Measurements from ENCODE around the gene NAV3.

NAV3 gene

DNA sequence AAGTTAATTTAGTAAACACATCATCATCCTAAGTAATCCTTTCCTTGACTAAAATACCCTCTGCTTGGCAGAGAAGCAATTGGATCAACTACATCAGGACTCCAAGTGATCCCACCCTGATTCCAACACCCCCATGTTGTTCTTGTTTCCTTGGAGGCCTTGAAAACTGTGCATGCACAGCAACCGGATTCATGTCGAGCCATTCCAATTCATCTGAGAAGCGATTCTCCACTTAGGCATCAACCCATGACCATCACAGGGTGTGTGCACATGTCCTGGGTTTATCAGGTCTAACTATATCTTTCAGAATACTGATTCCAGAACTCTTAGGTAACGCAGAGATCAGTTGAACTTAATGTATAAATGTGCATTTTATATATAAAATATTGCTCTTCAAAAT lies 163.0 kb downstream of the NAV3 start:
- DNase-seq (ENCODE audit: low spot score): no peak

DNA sequence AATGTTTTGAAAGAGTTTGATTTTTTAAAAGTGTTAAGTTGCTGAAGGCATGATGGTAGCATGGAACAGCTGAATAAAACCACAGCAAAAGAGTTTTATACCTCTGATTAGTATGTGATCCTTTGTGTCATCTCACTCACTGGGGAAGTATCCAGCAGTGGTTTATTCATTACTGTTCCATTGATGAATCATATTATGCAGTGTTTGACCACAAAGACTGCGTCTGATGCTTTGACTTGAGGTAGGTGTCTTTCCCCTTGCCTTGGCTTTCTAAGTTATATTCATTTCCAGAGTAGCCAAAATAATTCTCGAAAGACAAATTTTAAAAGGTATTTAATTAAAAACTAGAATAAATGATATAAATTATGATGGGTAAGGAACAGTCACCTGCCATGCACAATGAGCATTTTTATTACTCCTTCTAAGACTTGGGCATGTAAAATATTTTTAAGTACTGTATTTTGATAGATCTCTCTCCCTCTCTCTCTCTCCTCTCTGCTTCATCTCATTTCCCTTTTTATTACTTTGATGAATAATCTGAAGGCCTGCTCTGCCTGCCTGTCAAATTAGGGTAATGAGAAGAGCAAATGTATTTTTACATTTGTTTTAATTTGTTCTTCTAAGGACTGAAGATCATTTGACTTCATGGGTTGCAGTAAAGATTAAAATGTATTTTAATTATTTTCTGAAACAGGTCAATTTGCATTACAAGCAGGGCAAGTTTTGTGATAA lies 164.9 kb downstream of the NAV3 start:
- no peak for DNase-seq (ENCODE audit: low spot score)

DNA sequence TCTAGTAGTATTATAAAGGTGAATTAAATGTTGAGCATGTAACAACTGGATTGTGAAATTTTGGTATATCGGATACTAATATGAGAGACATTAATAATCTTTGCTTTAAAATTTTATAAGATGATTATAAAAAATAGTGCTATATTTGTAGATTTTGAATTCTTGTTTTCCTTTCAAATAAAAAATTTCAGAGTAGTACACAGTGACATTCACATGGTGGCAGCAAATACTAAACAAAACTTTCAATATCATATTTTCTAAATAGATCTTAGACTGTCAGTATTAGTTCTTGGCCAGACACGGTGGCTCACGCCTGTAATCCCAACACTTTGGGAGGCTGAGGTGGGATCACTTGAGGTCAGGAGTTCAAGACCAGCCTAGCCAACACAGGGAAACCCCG lies 166.0 kb downstream of the NAV3 start:
- DNase-seq (ENCODE audit: low spot score): no peak

DNA sequence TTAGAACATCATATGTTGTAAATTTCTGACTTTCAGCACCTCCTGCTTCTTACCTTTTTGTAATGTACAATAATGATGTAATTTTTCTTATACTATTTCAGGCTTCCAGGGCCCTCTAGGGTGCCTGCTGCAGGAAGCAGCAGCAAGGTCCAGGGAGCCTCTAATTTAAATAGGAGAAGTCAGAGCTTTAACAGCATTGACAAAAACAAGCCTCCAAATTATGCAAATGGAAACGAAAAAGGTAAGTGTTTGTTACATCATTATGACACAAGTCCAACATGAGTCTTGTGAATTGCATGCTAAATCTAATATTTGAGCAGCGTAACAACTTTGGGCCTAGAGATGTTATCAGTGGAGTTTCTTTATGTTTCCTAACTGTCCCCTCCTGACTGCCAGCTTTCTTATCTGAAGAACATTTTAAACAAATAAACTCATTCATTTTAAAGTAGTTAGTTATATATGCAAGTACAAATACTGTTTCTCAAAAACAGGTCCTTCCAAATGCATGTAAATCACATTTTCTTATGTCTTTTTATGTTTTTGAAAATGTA lies 167.6 kb downstream of the NAV3 start:
- no peak for DNase-seq (ENCODE audit: low spot score)

DNA sequence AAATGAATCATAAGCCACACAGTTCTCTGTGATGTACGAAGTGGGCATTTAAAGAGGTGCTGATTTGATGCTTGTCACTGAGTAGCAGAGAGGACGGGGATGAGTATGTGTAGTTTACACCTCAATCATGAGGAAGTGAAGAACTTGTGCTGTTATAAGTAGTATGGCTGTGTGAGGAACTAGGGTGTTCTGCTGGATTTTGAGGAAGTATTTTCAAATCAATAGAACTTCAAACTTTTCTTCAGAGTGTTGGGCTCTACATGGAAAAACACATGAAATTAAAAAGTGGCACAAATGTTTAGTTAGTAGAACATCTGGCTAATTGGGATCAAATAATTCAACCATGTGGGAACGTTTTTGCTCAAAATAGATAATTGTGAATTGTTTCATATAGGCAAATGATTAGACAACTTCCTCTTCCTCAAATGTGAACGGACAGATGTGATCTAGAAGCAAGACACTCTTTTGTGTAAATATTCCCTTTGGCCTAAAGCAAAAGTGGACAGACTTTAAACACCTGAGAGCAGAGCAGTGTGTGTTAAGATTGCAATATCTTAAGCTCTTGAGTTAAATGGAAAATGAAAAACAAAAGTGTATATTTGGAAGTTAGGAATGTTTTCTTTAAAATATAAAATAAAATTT lies 168.5 kb downstream of the NAV3 start:
- DNase-seq (ENCODE audit: low spot score): no peak

DNA sequence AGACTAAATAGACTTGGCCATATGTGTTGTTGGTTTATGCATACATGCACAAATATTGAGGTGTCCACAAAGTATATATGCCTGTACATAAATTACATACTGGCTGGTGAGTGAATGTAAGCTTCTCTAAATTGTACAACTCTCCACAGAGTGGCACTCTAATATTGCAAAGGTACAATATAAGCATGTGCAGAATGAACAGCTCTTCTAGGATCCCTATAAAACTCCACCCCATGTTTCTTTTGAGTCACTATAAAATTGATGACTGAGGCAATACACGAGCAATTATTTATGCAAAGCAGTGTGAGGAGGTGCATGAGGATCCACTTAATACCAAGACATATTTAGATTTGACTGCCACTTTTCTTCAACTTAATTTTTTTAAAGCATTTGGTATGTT lies 172.2 kb downstream of the NAV3 start:
- no peak for DNase-seq (ENCODE audit: low spot score)

DNA sequence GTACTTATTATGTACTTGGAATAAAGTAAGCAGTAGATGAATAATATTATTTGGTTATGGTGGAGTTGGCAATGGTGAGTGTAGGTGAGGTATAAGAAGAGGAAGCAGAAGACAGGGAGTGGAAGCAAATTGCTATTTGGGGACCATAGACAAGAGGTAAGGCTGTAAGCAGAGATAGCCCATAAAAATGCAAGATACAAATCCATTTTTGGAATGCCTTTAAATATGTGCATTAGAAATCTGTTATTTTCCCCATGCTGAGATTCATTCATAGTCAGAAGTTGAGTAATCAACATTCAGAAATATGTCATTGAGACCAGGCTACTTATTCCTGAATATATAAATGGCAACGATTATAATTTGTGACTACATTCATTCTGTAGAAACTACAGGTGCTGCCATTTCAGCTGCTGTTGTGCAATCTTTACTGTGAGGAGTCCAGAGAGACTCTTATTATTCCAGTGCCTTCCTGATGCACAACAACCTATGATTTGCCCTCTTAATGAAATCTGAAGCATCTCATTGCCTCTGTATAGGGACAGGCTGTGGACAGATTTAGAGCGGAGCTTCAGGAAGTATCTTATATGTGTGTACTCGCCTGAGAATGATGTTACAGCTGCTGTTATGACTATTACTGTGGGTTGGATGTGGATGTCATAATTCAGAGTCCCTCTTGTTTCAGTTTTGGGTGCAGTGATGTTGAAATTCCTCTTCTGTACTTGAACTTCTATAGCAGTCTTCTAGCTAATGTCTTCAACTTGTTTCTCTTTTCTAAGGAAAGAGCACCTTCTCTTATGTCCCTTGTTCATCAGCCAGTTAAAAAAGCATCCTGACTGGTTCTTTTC lies 173.8 kb downstream of the NAV3 start:
- DNase-seq (ENCODE audit: low spot score): no peak

DNA sequence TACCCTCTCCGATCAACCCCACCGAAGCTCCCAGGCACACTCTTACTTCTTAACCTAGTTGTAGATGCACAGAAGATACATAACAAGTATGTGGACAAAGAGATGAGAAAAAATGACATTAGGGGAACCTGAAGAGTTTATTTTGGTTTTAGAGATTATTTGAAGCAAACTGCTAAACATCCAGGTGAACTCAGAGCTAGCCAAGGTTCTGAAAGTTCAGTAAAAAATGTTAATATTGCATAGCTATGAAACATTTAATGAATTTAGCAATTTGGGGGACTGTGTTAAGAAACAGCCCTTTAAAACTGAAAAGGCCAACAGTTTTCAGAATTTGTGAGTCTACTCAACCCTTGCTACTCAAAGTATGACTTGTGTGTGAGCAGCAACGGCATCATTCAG lies 174.4 kb downstream of the NAV3 start:
- no peak for DNase-seq (ENCODE audit: low spot score)

DNA sequence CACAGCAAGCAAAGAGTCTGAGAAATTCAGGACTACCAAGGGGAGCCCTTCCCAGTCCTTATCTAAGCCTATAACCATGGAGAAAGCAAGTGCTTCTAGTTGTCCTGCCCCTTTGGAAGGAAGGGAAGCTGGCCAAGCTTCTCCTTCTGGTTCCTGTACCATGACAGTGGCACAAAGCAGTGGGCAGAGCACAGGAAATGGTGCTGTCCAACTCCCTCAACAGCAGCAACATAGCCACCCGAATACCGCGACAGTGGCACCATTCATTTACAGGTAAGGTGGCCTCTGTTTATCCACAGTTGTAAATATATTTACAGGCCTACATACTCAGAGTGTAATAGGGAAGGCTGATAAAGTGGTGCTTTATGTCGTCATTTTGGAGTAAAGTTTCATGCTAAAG lies 176.5 kb downstream of the NAV3 start:
- no peak for DNase-seq (ENCODE audit: low spot score)

DNA sequence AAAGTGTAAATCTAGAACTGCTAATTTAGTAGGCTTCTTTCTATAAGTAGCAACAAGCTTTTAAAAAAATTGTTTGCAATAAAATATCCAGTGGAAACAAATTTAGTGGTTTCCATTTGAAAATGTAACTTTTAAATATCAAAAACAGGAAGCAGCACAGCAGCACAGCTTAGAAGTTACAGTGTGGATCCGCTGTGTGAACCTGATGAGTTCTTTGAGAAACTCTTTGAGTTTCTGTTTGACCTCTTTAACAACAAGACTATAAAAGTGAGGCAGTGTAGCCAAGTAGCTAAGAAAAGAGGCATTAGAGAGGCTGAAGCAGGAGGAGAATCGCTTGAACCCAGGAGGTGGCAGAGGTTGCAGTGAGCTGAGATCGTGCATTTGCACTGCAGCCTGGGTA lies 178.3 kb downstream of the NAV3 start:
- no peak for DNase-seq (ENCODE audit: low spot score)

DNA sequence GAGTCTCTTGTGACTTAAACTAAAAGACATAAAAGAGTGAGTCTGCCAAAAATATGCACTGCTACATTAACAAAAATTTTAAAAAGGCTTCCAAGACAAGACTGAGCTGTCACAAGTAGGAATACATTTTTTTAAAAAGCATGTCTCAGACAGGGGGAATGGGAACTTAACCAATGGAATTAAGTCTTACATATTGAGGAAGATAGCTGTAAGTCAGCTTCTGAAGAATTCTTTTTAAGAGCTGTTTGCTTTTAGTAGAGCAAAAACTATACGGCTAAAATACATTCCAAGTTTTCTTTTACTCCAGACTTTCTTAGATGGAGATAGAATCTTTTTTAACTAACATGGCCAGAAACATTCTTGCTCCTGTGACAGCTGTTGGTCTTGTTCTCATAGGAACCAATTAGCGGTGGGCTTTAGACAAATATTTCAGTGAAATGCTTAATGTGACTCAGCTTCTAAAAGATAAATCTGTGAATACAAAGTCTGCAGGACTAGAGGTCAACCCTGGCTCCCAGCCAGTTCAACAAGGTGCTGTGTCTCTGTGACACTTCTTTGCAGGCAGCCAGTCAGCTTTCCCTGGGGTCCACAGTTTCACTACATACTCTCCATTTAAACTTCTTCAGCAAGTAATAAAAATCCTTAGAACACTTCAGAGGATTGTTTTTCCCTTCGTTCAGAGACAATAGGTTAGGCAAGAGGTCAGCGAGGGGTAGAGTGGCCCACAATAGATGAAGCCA lies 187.6 kb downstream of the NAV3 start:
- DNase-seq (ENCODE audit: low spot score): no peak

DNA sequence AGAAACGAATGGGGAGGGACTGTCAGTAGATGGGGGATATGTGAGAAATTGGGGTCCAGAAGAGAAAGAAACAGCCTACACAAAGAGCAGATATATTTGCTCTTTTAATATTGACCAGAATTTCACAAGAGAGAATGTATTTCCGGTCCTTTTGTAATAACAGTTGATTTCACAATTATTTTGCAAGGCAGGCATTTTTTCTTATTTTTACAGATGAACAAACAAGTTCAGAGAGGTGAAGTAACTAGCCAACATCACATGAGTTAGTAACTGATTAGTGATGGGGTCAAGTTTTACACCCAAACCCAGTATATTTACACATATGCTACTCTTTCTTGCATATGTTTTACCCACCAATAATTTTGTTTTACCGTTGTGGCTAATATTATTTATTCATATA lies 188.2 kb downstream of the NAV3 start:
- no peak for DNase-seq (ENCODE audit: low spot score)

DNA sequence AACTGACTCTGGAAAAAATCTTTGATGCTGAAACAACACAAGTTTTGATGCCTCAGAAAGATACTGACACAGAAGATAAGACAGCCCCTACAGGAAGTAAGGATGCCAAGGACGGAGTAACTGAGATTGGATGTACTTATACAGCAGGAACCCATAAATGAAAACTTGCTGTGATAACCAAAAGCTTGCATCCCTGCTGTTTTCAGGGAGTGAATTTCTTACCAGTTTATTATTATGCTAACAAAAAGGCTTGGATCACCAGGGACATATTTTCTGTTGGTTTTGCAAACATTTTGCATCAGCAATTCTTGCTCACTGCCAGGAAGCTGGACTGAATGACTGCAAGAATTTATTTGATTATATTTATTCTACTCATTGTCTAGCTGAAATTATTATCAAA lies 197.7 kb downstream of the NAV3 start:
- DNase-seq (ENCODE audit: low spot score): no peak

DNA sequence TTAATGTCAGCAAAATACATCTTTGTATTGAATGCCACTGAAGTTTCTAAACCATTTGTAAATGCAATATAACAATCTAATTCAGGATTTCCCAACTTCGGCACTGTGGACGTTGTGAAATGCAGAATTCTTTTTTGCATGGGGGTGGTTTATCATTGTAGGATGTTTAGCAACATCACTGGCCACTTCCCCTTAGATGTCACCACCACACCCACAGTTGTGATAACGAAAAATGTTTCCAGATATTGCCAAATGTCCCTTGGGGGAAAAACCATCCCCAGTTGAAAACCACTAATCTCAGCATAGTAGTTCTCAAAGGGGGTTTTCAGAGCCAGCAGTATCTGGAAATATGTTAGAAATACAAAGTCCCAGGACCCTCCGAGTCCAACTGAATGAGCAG lies 203.3 kb downstream of the NAV3 start:
- DNase-seq (ENCODE audit: low spot score): no peak

DNA sequence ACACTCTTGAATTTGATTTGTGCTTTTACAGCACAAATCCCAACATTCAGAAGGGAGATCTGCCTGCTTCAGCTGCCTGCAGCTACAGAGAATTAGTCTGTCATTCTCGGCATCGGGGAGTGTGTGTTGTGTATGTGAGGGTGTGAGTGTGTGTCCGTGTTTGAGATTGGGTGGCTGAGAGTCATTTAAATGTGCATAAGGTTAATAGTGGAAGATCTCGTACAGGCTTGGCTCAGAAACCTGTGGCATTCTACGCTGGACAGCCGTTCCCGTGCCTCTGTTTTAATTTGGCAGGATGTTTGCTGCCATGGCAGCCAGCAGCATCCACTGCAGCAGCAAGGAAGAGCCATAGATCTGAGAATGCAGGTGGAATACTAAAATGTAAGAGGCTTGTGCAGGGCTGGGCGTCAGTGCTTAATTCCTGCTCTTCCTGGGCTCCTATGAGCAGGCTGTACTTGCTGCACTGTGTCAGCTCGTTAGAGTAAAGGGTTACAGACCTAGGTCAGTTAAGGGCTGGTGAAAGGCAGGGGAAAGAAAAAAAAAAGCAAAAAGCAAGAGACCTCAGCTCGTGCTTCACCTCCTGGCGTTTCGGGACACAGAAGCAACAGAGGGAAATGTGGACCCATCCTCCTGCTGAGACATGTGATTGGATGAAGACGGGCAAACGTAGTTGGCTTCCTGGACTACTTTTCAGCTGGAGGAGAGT lies 205.4 kb downstream of the NAV3 start:
- no peak for DNase-seq (ENCODE audit: low spot score)

DNA sequence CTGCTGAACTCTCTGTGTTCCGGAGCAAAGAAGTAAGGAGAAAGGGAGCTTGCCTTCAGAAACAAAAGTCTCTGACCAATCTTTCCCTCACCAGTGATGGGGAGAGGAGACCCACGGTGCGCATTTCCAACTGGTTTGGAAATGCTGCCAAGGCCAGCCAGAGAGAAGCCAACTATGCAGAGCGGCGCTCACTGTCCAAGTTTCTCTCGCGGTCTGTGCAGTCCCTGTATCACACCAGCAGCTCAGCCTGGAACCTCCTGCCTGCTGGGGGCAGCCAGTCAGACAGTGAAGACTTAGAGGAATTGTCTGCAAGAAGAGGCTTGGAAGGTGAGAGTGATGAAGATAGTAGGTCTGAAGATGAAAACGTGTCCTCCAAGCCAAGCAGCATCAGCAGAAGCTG lies 206.2 kb downstream of the NAV3 start:
- no peak for DNase-seq (ENCODE audit: low spot score)

DNA sequence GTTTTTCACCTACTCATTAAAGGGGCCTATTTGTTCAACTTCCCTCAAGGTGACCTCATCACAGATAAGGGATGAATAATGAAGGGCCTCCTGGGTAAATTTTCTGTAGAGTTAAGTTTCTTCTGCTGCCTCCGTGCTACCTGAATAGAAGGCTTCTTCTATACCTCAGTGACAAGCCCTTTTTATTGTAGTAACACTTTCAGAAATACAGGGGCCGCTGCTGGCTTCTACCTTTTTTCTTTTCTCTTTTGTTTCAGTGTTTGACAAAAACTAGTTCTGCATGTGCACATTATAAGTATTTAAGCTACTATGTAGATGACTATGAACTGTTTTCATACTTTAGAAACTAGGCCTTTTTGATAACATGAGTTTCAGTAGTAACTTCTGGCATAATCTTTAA lies 207.0 kb downstream of the NAV3 start:
- no peak for DNase-seq (ENCODE audit: low spot score)

DNA sequence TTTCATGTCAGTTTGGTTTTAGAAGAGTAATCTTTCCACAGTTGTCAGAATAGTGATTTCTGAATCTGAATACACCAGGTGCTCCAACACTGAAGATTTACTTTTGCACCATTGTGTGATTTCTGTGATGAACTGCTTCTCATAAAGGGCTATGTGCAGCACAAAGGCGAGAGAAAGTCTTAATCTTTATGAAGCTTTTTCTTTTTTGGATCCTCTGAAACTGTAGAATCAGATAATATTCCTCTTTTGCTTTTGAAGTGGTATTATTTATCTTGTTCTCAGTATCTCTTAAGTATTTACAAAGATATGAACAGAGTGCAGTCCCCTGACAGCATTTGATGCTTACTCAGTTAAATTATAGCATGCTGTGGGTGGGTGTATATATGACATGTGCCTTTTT lies 207.8 kb downstream of the NAV3 start:
- no peak for DNase-seq (ENCODE audit: low spot score)

DNA sequence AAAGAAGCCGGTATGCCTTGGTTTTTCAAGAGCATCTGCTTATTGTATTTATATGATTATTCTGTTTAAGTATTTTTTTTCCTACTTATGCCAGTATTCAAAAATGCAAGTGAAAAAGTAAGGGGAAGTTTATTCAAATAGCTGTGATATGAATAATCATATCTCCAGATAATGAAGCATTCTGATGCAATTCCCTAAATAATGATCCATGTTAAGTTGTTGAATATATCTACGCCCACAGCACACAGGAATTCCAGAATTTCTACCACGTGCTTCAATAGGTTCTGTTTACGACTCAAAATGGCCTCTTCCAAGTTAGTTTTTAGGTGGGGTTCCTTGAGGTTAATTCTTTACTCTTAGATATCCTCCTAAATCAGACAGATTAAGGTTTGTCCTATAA lies 208.3 kb downstream of the NAV3 start:
- no peak for DNase-seq (ENCODE audit: low spot score)

DNA sequence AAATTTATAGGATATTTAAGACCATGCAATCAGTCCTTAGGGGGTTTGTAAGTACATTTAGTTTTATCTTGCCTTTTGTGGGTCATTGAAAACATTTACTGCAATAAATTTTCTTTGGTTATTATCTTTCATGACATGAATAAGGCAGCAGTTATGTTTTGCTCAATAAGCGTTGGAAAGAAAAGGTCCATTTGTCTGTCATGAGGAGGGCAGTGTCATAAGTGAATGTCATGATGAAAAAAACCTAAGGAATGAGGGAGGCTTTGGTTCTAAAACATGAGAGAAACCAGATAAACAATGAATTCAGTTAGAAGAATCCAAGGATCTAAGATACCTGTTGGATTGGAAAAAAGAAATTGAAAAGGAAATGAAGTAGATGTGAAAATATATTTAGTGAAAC lies 209.4 kb downstream of the NAV3 start:
- no peak for DNase-seq (ENCODE audit: low spot score)

DNA sequence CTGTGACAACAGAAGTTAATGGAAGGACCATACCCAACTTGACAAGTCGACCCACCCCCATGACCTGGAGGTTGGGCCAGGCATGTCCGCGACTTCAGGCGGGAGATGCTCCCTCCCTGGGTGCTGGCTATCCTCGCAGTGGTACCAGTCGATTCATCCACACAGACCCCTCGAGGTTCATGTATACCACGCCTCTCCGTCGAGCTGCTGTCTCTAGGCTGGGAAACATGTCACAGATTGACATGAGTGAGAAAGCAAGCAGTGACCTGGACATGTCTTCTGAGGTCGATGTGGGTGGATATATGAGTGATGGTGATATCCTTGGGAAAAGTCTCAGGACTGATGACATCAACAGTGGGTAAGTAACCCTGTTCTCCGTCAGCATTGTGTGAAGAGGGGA lies 220.1 kb downstream of the NAV3 start:
- DNase-seq (ENCODE audit: low spot score): no peak

DNA sequence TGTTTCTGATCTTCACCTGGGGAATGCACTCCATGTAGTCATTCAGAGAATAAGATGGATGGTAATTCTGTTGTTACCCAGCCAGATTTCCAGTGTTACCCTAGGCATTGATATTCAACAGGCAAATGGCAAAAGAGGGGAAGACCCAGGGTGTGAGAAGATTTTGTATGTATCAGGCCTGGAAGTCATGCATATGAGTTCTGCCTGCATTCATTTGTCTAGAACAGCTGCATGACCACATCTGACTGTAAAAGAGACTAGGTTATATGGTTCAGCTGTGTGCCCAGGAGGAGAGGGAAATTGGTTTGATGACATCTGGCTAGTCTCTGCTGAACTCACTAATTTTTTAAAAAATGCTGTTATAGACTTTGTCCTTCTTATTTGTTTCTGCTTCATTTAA lies 224.9 kb downstream of the NAV3 start:
- no peak for DNase-seq (ENCODE audit: low spot score)

All from D341Med (cell line).